ENCODE results near the gene MED25.

Gene MED25

GRCh38 chr19:49881672-49882394 is 63.7 kb downstream of the MED25 start:
- no peak for TF ChIP-seq CTCF (IDR thresholded peaks at IDR 0.05)
- Mint-ChIP-seq H3K36me3 (ENCODE audit: low read depth) (peaks cover 68% of the 10 kb centered on the region), H3K27ac (no peak overlapping the region), H3K27me3 (ENCODE audit: low read depth, poor library complexity) (no peaks in the 10 kb centered on the region), H3K4me1 (peaks cover 15% of the 10 kb centered on the region), H3K4me3 (no peak overlapping the region), H3K9me3 (no peaks in the 10 kb centered on the region)
- DNase-seq: no peak

GRCh38 chr19:49882643-49883042 is 64.6 kb downstream of the MED25 start:
- DNase-seq: no peak
- Mint-ChIP-seq H3K9me3 (no peaks in the 10 kb centered on the region), H3K27ac (no peak overlapping the region), H3K4me1 (peaks cover 15% of the 10 kb centered on the region), H3K27me3 (ENCODE audit: low read depth, poor library complexity) (no peaks in the 10 kb centered on the region), H3K36me3 (ENCODE audit: low read depth) (peaks cover 68% of the 10 kb centered on the region), H3K4me3 (no peak overlapping the region)
- TF ChIP-seq CTCF (IDR thresholded peaks at IDR 0.05): no peak

- DNase-seq: no peak
- Mint-ChIP-seq H3K27ac (no peak overlapping the region), H3K36me3 (ENCODE audit: low read depth) (peaks cover 68% of the 10 kb centered on the region), H3K4me1 (peaks cover 12% of the 10 kb centered on the region), H3K27me3 (ENCODE audit: low read depth, poor library complexity) (no peaks in the 10 kb centered on the region), H3K4me3 (no peak overlapping the region), H3K9me3 (no peaks in the 10 kb centered on the region)
- no peak for TF ChIP-seq CTCF (IDR thresholded peaks at IDR 0.05)
These were observed 65.0 kb downstream of the MED25 start for GRCh38 chr19:49883094-49883493.

GRCh38 chr19:49884109-49884508 is 66.0 kb downstream of the MED25 start:
- no peak overlapping the region for H3K4me3 Mint-ChIP-seq
- no peaks in the 10 kb centered on the region for H3K27me3 Mint-ChIP-seq (ENCODE audit: low read depth, poor library complexity)
- H3K36me3 Mint-ChIP-seq (ENCODE audit: low read depth): peaks cover 71% of the 10 kb centered on the region
- DNase-seq: no peak
- no peak overlapping the region for H3K27ac Mint-ChIP-seq
- TF ChIP-seq CTCF (IDR thresholded peaks at IDR 0.05): no peak
- H3K9me3 Mint-ChIP-seq: no peaks in the 10 kb centered on the region
- peaks cover 2% of the 10 kb centered on the region for H3K4me1 Mint-ChIP-seq

GRCh38 chr19:49884760-49885159 is 66.7 kb downstream of the MED25 start:
- Mint-ChIP-seq H3K36me3 (ENCODE audit: low read depth) (peaks cover 72% of the 10 kb centered on the region), H3K4me3 (no peak overlapping the region), H3K9me3 (no peaks in the 10 kb centered on the region), H3K27me3 (ENCODE audit: low read depth, poor library complexity) (peaks cover 6% of the 10 kb centered on the region), H3K4me1 (no peaks in the 10 kb centered on the region), H3K27ac (no peak overlapping the region)
- TF ChIP-seq CTCF (IDR thresholded peaks at IDR 0.05): no peak
- no peak for DNase-seq

All from nephron progenitor cell (in vitro differentiated cells).